Measurements from ENCODE around the gene RSPO4. TPM values are rescaled to one million over a fixed set of nuclear protein-coding genes. Genes with fewer than 3 reads are reported as not detected.

The RSPO4 gene
- total RNA-seq, 1 donor from 2014 or later = 0.95 TPM

DNA sequence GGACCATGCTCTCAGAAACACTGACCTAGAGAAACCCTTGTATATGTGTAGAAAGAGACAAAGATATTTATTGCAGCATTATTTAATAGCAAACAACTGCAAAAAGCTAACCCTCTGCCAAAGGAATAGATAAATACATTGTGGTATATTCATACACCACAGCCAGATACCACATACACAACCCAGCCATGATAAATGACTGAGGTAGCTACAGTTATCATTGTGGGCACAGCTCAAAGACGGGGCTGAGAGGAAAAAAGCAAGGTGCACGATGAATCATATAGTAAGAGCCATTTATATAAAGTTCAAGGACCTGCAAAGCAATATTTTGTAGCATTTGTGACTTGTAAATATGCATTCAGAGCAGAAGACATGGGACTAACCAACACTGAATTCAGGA, 30.8 kb downstream of the RSPO4 start:
- H3K27me3 Mint-ChIP-seq (ENCODE audit: unreplicated experiment) = peaks cover 4% of the 10 kb centered on the region
- DNase-seq (ENCODE audit: low spot score) = no peak
- no peaks in the 10 kb centered on the region for H3K9me3 Mint-ChIP-seq (ENCODE audit: unreplicated experiment)
- H3K4me1 Mint-ChIP-seq (ENCODE audit: unreplicated experiment) = peaks cover 3% of the 10 kb centered on the region
- H3K36me3 Mint-ChIP-seq (ENCODE audit: low read depth, unreplicated experiment) = no peaks in the 10 kb centered on the region
- no peak overlapping the region for H3K27ac Mint-ChIP-seq (ENCODE audit: unreplicated experiment)
- TF ChIP-seq, protein P1, sequence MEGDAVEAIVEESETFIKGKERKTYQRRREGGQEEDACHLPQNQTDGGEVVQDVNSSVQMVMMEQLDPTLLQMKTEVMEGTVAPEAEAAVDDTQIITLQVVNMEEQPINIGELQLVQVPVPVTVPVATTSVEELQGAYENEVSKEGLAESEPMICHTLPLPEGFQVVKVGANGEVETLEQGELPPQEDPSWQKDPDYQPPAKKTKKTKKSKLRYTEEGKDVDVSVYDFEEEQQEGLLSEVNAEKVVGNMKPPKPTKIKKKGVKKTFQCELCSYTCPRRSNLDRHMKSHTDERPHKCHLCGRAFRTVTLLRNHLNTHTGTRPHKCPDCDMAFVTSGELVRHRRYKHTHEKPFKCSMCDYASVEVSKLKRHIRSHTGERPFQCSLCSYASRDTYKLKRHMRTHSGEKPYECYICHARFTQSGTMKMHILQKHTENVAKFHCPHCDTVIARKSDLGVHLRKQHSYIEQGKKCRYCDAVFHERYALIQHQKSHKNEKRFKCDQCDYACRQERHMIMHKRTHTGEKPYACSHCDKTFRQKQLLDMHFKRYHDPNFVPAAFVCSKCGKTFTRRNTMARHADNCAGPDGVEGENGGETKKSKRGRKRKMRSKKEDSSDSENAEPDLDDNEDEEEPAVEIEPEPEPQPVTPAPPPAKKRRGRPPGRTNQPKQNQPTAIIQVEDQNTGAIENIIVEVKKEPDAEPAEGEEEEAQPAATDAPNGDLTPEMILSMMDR (IDR thresholded peaks at IDR 0.05; ENCODE audit: unreplicated experiment) = no peak
- no peak overlapping the region for H3K4me3 Mint-ChIP-seq (ENCODE audit: unreplicated experiment)

GRCh38 chr20:969868-970267, 32.2 kb downstream of the RSPO4 start:
- TF ChIP-seq, protein P1 (IDR thresholded peaks at IDR 0.05; ENCODE audit: unreplicated experiment) = no peak
- Mint-ChIP-seq H3K4me1 (ENCODE audit: unreplicated experiment) (peaks cover 8% of the 10 kb centered on the region), H3K9me3 (ENCODE audit: unreplicated experiment) (no peaks in the 10 kb centered on the region), H3K27me3 (ENCODE audit: unreplicated experiment) (peaks cover 5% of the 10 kb centered on the region), H3K36me3 (ENCODE audit: low read depth, unreplicated experiment) (no peaks in the 10 kb centered on the region), H3K27ac (ENCODE audit: unreplicated experiment) (no peak overlapping the region), H3K4me3 (ENCODE audit: unreplicated experiment) (no peak overlapping the region)
- DNase-seq (ENCODE audit: low spot score) = no peak

DNA sequence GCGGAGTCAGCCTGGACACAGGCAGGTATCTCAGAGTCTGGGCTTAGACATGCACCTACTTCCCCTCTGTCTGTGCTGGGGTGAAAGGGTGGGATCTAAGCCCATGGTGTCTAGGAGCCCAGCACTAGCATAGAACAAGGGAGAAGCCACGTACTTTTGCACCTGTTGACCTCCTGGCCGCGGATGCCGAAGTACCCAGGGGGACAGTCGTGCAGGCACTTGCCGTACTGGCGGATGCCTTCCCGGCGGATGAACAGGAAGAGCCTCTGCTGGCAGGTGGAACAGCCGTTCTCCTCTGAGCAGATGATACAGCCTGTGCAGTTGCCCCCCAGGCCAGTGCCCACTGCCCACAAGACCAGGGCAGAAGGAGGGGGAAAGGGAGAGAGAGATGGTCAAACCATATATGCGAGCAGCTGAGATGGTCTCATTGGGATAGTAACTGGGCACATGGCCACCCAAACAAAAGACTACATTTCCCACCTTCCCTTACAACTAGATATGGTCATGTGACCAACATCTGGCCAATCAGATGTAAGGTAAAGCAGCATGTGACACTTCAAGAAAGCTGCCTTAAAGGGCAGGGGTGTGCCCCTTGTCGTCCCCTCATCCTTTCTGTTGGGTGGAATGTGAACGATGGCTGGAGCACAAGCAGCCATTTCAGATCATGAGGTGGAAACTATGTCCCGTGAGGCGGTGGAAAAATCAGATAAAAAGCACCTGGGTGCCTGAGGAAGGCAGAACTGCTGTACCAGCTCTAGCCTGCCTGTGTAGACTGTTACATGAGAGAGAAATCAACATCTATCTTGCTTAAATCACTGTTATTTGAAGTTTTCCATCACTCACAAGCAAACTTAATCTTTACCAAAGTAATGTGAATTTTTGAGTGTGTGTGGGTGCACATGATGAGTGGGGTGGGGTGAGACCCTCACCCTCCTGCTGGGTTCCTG, 34.0 kb downstream of the RSPO4 start:
- H3K27ac Mint-ChIP-seq (ENCODE audit: unreplicated experiment) = no peak overlapping the region

GRCh38 chr20:965956-966355, 36.2 kb downstream of the RSPO4 start:
- Mint-ChIP-seq H3K4me3 (ENCODE audit: unreplicated experiment) (no peak overlapping the region), H3K27me3 (ENCODE audit: unreplicated experiment) (peaks cover 3% of the 10 kb centered on the region), H3K27ac (ENCODE audit: unreplicated experiment) (peak overlapping the region; percentile 19), H3K4me1 (ENCODE audit: unreplicated experiment) (peaks cover 8% of the 10 kb centered on the region), H3K36me3 (ENCODE audit: low read depth, unreplicated experiment) (no peaks in the 10 kb centered on the region), H3K9me3 (ENCODE audit: unreplicated experiment) (no peaks in the 10 kb centered on the region)
- DNase-seq (ENCODE audit: low spot score) = no peak
- TF ChIP-seq, protein P1 (IDR thresholded peaks at IDR 0.05; ENCODE audit: unreplicated experiment) = no peak

More for the DNA sequence above, 34.0 kb downstream of the RSPO4 start:
- TF ChIP-seq, protein P1 (IDR thresholded peaks at IDR 0.05; ENCODE audit: unreplicated experiment) = no peak
- H3K4me3 Mint-ChIP-seq (ENCODE audit: unreplicated experiment) = no peak overlapping the region
- no peak for DNase-seq (ENCODE audit: low spot score)
- peaks cover 3% of the 10 kb centered on the region for H3K27me3 Mint-ChIP-seq (ENCODE audit: unreplicated experiment)
- H3K9me3 Mint-ChIP-seq (ENCODE audit: unreplicated experiment) = no peaks in the 10 kb centered on the region
- H3K36me3 Mint-ChIP-seq (ENCODE audit: low read depth, unreplicated experiment) = no peaks in the 10 kb centered on the region
- peaks cover 8% of the 10 kb centered on the region for H3K4me1 Mint-ChIP-seq (ENCODE audit: unreplicated experiment)

DNA sequence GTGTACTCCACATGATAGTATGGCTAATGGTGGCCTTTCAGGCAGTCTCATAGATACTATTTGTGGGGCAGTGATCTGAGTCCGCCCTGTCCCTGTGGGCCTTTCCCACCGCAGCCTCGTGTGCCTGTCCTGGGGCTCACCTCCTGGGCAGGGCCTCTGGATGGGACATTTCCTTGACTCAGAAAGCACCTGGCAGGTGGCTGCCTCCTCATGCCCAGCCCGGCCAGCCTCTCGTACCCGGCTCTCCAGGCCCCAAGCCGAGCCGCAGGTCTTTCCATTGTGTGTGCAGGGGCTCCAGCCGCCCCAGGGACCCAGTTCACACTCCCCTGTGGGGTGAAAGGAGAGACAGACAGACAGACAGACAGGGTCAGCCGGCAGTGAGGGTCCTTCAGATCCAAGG, 38.3 kb downstream of the RSPO4 start:
- Mint-ChIP-seq H3K9me3 (ENCODE audit: unreplicated experiment) (no peaks in the 10 kb centered on the region), H3K4me1 (ENCODE audit: unreplicated experiment) (peaks cover 16% of the 10 kb centered on the region), H3K36me3 (ENCODE audit: low read depth, unreplicated experiment) (no peaks in the 10 kb centered on the region), H3K4me3 (ENCODE audit: unreplicated experiment) (no peak overlapping the region), H3K27ac (ENCODE audit: unreplicated experiment) (no peak overlapping the region), H3K27me3 (ENCODE audit: unreplicated experiment) (peaks cover 3% of the 10 kb centered on the region)
- DNase-seq (ENCODE audit: low spot score) = no peak
- TF ChIP-seq, protein P1 (IDR thresholded peaks at IDR 0.05; ENCODE audit: unreplicated experiment) = no peak
